Tibial nerve (tissue), 4 donors: ENCODE data around the gene SLC22A31. TPM values are rescaled to one million over a fixed set of nuclear protein-coding genes. Genes with fewer than 3 reads are reported as not detected.

ENCODE experiments used
- DNase-seq, 2 donors: peaks; one replicate each; pipeline ENCODE4 v3.0.0-alpha.2; 2019; ENCODE audit warnings: low spot score in 2 of 2
- H3K27ac ChIP-seq, 4 donors: fragments of 200-600 bp; sonication (generic) in 3 of 4; one replicate each; pipeline ENCODE4 v1.5.1; 2017 to 2019; ENCODE audit warnings: mild to moderate bottlenecking in 1 of 4
- H3K27me3 ChIP-seq, 2 donors: fragments of 200-600 bp; sonication (generic) in 1 of 2; one replicate each; pipeline versions ENCODE4 v1.5.1 to v1.6.0; 2017 to 2019
- H3K36me3 ChIP-seq, 3 donors: fragments of 200-600 bp; sonication (generic); one replicate each; pipeline ENCODE4 v1.5.1; 2018 to 2019
- H3K4me1 ChIP-seq, 4 donors: fragments of 200-600 bp; sonication (generic) in 3 of 4; one replicate each; pipeline ENCODE4 v1.5.1; 2017 to 2019
- H3K4me3 ChIP-seq, 4 donors: fragments of 200-600 bp; sonication (generic) in 3 of 4; one replicate each; pipeline ENCODE4 v1.5.1; 2017 to 2019; ENCODE audit warnings: mild to moderate bottlenecking in 1 of 4, moderate library complexity in 1 of 4
- H3K9me3 ChIP-seq, 4 donors: fragments of 200-600 bp; sonication (generic) in 3 of 4; one replicate each; pipeline ENCODE4 v1.5.1; 2017 to 2019
- CTCF ChIP-seq, 5 experiments: fragments of 200-600 bp in 3 of 5; fragments of 450-650 bp in 2 of 5; sonication (generic) in 3 of 5; IDR thresholded peaks; one replicate each; pipeline ENCODE4 v1.5.1; 2016 to 2019; ENCODE audit warnings: antibody characterized with exemption in 5 of 5, mild to moderate bottlenecking in 3 of 5, moderate library complexity in 2 of 5
- EP300 ChIP-seq, 2 donors: sonication (generic); formaldehyde crosslinking; IDR thresholded peaks; one replicate each; pipeline ENCODE4 v1.6.1; 2017; ENCODE audit warnings: antibody characterized with exemption in 2 of 2, mild to moderate bottlenecking in 1 of 2
- POLR2A ChIP-seq, 2 donors: fragments of 450-650 bp; IDR thresholded peaks; one replicate each; pipeline ENCODE4 v1.6.1; 2017; ENCODE audit warnings: antibody characterized with exemption in 2 of 2, mild to moderate bottlenecking in 2 of 2, moderate library complexity in 2 of 2
- WGBS, 2 donors: methylation state at CpG; one replicate each; pipeline ENCODE4 v1.1.5; 2018; 5-methylcytosine and 5-hydroxymethylcytosine counted together
- total RNA-seq, 4 donors: library from RNA; depleted of rRNA; stranded (reverse); fragments of >200 nt; gene quantifications; one replicate each; pipeline ENCODE4 v1.1.0, GENCODE V29; 2016

SLC22A31 gene
- total RNA-seq, 4 donors from 2014 or later: 1.4 to 3.3 TPM; not detected in 2

- Histone ChIP-seq H3K9me3 (no peaks in the 10 kb centered on the region), H3K4me3 (no peak overlapping the region), H3K36me3 (peaks cover 0 to 13% (median 0%) of the 10 kb centered on the region in 3 donors), H3K27me3 (peaks cover 0 to 6% of the 10 kb centered on the region in 2 donors), H3K4me1 (no peaks in the 10 kb centered on the region), H3K27ac (no peak overlapping the region)
- TF ChIP-seq CTCF (IDR thresholded peaks at IDR 0.05): no peak
- TF ChIP-seq EP300 (IDR thresholded peaks at IDR 0.05): no peak
- no peak for TF ChIP-seq POLR2A (IDR thresholded peaks at IDR 0.05)
- WGBS, 2 donors: 67 to 76% methylated on average over 14 to 34 of the region's 48 CpGs
- no peak for DNase-seq
Observed at GRCh38 chr16:89184933-89185794, 15.2 kb downstream of the SLC22A31 start.

- H3K36me3 ChIP-seq: peaks cover 0 to 19% (median 0%) of the 10 kb centered on the region in 3 donors
- TF ChIP-seq EP300 (IDR thresholded peaks at IDR 0.05) (no peak), CTCF (IDR thresholded peaks at IDR 0.05) (no peak), POLR2A (IDR thresholded peaks at IDR 0.05) (no peak)
- peaks cover 0 to 6% of the 10 kb centered on the region in 2 donors for H3K27me3 ChIP-seq
- H3K4me3 ChIP-seq: no peak overlapping the region
- no peak overlapping the region for H3K27ac ChIP-seq
- no peaks in the 10 kb centered on the region for H3K4me1 ChIP-seq
- no peak for DNase-seq
- WGBS, 2 donors: 64 to 74% methylated on average over 9 of the region's 9 CpGs
- no peaks in the 10 kb centered on the region for H3K9me3 ChIP-seq
Observed at GRCh38 chr16:89184677-89184932, 15.7 kb downstream of the SLC22A31 start.

DNA sequence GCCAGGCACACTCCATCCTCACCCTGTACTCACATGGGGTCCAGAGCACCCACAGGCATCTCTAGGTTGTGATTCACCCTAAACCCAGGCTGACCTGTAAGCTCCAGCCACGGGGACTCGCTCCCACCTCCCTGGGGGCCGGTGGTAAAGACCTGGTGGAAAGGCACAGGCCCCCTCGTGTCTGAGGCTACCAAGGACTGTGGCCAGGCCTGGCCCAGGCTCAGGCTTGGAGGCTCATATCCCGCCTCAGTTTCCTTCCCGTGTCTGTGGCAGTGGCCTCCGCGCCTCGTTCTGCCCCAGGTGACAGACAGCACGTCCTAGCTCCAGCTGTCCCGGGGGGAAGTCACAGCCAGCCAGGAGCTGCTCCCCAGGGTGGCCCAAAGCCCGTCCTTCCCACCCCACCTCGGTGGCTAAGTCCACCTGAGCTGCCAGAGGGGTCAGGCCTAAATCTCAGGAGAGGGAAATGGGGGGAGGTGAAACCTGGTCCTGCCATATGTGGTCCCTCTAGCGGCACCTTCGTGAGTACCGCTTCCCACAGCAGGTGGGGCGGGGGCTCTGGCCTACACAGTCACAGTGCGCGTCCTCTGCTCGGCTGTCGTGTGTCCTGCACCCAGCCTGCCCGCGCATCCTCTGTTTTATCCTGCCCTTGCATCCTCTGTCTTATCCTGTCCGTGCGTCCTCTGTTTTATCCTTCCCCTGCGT is 16.2 kb downstream of the SLC22A31 start:
- Histone ChIP-seq H3K36me3 (peaks cover 0 to 23% (median 0%) of the 10 kb centered on the region in 3 donors), H3K9me3 (no peaks in the 10 kb centered on the region), H3K4me3 (no peak overlapping the region), H3K27me3 (peaks cover 0 to 6% of the 10 kb centered on the region in 2 donors), H3K27ac (no peak overlapping the region), H3K4me1 (no peaks in the 10 kb centered on the region)
- WGBS, 2 donors: 78 to 83% methylated on average over 14 to 23 of the region's 26 CpGs
- no peak for DNase-seq
- TF ChIP-seq EP300 (IDR thresholded peaks at IDR 0.05) (no peak), POLR2A (IDR thresholded peaks at IDR 0.05) (no peak), CTCF (IDR thresholded peaks at IDR 0.05) (no peak)

DNA sequence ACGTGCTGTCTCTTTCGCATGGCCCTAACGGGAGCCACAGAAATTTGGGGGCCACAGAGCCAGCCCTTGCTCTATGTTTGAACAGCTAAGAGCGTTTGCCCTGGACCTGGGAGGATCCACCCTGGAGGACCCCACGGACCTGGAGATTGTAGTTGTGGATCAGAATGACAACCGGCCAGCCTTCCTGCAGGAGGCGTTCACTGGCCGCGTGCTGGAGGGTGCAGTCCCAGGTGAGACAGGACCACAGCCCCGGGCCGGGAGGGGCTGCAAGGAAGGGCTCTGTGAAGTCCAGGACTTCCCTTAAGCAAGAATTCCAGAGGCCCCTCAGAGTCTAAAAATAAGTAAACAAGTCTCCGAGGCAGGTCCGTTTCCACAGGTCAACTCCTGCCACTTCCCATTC is 16.9 kb downstream of the SLC22A31 start:
- TF ChIP-seq POLR2A (IDR thresholded peaks at IDR 0.05) (no peak), EP300 (IDR thresholded peaks at IDR 0.05) (no peak), CTCF (IDR thresholded peaks at IDR 0.05) (no peak)
- H3K27me3 ChIP-seq: peaks cover 0 to 6% of the 10 kb centered on the region in 2 donors
- no peak for DNase-seq
- no peaks in the 10 kb centered on the region for H3K4me1 ChIP-seq
- H3K36me3 ChIP-seq: peaks cover 0 to 23% (median 0%) of the 10 kb centered on the region in 3 donors
- no peak overlapping the region for H3K27ac ChIP-seq
- no peaks in the 10 kb centered on the region for H3K9me3 ChIP-seq
- no peak overlapping the region for H3K4me3 ChIP-seq
- 46 to 55% methylated on average over 10 to 13 of the region's 13 CpGs for whole genome bisulfite sequencing, 2 donors
